Activated gamma-delta T cell (primary cell): ENCODE results near the gene CCDC93.

Experiments
- DNase-seq: peaks from one replicate; lab custom pipeline; 2025; lab: John Stamatoyannopoulos, UW

The CCDC93 gene

DNA sequence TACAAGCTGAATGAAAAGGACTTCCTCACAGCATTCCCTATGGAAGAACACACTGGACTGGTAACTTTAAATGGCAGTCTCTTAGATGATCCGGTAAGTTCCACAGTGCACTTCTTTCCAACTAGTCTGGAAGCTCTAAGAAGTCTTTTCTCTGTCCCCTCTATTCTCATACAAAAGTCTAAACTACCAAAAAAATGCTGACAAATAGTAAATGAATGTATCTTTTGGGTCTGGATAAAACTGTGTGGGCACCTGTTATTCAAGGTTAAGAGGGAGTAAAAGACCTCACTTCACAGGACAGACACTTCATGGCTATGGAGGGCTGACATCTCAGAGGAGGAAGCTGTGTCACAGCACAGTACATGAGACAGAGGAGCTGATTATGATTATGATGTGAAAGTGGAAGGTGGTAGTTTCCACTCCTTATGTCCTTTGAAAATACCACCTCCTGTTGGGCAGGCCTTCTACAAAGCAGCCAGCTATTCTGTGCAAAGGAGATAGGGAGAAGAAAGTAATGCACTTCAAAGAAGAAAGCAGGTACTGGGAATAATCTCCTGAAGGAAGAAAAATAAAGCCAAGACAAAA is 23.9 kb downstream of the CCDC93 start:
- DNase-seq = no peak

DNA sequence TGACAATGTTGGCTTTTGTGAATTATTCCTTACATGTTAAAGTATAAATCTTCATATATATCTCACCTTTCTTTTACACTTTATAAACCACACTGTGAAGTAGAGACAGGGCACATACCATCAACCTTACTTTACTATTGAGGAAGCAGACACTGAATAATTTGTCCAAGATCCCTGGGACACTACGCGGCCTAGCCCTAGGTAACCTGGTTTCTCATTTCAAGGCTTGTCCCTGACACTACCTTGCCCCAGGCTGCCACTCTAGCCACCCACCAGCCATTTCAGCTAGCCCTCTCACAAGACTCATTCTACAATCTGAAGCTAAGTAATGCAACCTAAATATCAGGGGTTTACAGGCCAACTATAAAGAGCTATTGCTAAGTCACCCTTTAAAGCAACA is 26.7 kb downstream of the CCDC93 start:
- no peak for DNase-seq

DNA sequence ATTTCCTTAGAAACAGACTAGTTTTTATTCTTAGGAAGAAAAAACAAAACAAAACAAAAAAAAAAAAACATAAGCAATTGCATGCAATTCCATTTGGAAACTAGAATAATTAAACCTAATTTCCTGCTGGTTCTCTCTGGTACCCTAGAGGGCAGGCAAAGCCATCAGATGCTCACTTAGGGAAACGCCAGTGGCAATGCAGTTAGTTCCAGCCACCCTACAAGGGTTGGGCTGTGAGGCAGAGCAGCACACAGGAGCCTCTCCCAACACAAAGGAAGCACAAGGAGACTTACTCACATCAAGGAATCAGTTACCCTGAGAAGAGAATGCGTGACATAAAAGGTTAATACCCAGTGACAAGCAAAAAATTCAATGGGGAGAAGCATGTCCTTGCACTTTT is 28.8 kb downstream of the CCDC93 start:
- no peak for DNase-seq

DNA sequence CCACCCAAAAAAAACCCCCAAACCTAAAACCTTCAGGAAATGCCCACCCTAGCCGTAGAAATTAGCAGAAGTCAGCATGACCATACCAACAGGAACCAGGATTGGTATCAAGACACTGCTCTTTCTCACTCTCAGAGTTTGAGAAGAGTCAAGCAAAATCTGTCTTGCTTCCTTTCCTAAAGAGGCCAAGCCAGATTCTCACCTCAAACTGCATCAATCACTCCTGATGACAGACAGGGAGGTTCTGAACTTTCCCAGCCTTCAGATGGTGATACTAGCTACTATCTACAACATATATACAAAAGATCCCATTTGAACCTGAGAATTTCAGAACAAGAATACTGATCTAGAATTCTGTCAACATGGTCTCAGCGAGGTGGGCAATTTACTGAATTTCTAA is 29.7 kb downstream of the CCDC93 start:
- no peak for DNase-seq

DNA sequence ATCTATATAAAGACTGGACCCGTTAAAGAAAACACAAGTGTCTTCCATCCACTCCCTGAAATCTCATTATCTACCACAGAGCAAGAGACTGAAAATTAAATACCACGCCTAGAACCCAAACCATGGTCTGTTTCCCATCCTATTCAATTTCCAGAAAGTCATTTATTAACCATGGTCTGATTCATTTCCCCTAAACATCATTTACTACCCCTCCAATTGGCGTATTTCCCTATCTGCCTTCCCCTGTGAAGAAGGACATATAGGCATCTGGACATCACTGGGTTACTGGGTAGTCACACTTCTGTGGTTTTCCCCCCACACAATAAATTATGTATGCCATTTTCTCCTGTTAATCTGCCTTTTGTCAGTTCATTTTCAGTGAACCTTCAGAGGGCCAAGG is 30.8 kb downstream of the CCDC93 start:
- no peak for DNase-seq

DNA sequence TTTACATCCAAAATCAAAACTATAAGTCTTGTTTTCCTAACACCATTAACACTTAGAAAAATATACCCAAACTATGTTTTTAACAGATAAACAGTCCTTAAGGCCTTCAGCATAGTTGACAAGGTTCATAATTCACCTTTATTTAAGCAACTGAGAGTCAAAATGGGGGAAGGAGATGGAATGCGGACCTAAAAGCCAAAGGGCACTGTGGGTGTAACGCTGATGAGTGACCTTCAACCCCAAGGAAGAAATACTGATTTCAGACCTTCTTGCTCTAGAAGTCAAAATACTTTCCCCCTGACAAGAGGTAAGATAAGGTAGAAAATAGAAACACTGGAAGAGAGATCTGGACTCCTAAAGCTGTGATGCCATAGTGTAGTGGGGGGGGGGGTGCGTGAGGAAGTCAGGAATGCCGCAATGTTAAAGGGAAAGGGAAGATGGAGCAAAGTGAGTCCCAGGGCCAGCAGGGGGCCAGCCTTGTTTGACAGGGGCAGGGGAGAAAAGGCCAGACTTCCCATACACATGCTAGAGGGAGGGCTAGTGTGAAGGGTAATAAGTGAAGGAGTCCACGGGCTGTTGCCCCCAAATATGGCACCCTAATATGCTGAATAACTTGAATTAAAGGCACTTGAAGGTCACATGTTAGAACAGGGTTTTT is 31.4 kb downstream of the CCDC93 start:
- no peak for DNase-seq

DNA sequence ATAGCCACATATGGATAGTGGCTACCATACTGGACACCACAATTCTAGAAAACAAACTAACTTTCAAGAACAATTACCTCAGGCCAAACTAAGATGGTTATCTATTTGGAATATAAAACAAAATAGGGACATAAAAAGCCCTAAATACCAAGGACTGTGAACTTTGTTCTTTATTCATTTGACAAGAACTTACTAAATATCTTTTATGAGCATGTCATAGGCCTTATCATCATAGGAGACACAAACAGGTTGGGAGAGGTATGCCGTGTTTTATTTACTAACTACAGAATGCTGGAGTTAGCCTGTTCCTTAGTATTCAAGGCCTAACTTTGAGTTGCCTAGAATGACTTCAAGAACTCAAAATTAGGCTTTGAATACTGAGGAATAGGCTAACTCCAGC is 32.1 kb downstream of the CCDC93 start:
- DNase-seq = no peak

DNA sequence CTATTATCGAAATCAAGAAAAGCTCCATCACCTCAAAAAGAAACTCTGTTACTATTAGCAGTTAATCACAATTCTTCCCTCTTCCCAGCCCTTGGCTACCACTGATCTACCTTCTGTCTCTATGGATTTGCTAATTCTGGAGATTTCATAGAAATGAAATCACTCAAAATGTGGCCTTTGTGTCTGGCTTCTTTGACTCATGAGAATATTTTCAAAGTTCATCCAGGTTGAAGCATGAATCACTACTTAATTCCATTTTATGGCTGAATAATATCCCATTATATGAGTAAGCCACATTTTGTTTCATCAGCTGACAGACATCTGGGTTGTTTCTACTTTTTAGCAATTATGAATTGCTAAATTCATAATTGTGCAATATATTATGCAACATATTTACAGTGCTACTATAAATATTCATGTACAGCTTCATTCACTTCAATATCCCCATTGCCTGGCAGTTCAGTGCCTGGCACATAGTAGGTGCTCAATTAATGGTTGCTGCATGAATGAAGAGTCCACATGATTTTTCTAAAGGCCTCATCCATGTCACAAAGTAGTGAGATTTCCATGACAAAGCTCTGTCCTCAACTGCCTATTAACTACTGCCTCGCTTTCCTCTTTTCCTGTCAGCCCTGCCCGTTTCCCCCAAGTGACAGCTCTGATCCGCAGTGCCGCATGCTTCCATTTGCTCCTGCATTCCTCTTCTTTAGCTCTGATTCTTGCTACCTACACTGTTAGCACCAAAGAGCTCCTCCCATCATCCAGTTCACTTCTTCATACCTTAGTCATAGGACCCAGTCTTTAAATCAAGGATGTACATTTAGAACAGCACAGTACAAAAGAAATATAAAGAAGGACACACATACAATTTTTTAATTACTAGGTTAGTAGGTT is 32.8 kb downstream of the CCDC93 start:
- DNase-seq = no peak

DNA sequence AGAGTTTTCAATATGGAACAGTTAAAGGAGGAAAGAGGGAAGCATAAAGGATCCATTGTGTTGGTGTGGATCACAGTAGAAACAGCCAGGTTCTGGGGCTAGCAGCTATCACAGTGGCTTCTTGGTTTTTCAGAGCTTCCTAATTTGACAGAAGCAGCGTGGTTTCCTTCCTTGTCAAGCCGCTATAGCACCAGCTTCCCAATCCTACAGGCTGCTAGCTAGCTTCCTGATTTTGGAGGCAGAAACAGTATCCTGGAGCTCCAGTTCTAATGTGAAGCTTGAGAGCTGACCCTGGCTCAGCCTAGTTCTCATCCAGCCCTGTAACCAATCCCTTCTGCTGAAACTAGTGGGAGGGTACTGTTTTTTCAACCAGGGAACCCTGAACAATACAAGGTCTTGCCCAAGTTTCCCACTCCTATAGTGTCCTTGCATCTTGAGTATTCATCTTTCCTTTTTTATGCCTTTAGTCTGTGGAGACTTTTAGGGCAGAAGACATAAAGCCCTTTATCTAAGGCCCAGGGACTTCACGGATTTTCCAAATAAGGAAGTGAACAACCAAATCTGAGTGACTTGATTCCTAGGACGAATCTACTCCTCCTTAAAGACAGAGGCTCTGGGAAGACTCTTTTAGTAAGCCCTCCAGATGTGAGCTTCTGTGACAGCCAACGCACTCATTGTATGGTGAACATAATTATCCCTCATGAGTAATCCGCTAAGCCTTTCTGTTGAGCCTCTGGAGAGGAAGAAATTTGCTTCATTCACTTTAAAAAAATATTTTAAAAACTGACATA is 33.8 kb downstream of the CCDC93 start:
- no peak for DNase-seq

DNA sequence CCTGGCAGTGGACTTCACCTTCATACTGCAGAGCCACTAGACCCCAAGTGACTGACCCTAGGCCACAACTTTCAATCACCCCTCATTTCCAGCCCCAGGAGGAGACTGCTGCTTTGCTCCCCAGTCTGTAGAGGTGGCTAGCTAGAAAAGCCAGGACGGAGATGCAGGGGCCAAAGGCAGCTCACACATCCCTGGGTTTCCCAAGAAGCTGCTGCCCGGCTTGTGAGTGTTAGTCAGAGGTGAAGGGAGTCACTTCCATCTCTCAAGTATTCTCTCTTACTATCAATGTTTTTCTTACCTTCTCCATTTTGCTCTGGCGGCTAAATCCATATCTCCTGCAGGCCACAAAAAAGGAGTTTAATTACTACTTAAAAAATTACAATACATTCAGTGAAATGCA is 36.2 kb downstream of the CCDC93 start:
- no peak for DNase-seq

DNA sequence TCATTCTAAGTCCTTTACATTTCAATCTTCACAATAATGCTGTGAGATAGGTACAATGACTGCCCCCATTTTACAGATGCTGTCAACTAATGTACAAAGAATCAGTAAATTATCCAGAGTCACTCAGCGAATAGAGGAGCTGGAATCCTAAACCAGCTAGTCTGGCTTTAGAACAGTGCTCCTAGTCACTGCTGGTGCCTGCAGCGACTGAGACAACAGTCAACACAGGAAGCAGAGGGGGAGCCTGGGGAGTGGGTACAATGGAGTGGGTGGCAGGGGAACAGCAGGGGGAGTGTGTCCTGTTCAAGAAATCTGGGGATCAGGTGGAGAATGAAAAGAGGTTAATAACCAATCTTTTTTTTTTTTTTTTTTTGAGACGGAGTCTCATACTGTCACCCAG is 37.3 kb downstream of the CCDC93 start:
- no peak for DNase-seq

DNA sequence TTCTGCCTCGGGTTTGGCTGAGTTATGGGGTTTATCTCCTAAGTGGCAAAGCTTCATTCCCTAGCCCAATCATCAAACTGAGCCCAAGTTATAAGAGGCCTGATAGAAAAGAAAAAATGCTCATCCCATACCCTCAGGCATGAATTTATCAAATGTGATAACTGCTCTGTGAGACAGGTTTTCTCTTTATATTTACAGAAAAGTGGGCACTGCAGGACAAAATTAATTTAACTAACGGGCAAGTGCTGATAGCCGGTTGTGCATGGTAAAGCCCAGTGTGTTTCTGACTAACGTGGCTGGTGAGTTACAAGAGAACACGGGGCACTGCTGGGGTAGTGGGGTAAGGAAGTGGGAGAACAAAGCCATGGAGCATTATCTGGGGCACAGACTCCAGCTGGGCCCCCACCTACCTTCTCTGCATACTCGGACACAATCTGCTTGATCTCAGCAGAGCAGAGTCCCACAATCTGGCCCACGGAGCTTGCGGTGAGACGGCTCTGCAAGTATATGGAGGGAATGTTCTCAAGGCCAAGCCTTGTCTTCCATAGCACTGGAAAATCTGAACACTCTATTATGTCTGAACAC is 40.3 kb downstream of the CCDC93 start:
- no peak for DNase-seq

DNA sequence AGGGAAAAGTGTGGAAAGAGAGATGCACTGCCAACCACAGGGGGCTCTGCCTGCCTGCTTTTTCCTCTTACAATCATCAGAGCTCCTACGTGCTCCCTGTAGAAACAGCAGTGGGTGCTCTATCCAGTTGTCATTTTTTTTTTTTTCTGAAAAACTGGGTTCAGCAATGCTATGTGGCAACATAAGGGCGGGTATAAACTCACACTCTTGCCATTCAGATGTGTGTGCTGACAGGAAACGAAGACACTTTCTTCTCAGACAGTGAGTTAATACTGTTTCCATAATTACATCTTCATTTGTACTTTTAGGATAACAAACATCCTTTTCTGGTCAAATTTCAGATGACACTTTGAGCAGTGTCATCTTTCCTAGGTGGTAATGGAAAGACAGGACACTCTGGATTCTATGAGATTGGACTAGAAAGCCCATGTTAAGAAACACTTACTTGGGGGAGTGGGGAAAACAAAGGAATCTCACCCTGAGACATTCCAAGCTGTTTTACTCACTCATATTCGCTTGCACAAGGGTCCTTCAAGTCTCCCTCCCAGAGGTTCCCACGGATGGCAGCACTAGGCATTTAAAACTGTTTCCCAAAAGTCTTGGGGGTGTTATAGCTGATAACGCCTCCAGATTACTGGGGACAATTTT is 41.3 kb downstream of the CCDC93 start:
- no peak for DNase-seq

DNA sequence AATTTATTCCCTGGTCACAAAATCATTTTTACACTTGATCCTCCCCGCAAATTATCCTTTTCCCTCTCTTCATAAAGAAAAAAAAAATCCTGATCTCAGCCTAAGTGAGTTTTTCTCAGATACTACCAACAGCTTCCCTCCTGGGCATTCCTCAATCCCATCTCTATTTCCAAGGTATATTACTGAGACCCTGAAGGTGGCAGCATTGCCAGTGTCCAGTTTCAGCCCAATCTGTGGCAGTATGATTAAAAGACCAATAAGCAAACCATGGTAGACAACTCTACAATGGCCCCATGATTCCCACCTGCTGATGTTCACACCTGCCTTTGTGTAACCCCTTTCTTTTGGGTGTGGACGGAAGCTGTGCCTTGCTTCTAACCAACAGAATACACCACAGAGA is 45.1 kb downstream of the CCDC93 start:
- no peak for DNase-seq

DNA sequence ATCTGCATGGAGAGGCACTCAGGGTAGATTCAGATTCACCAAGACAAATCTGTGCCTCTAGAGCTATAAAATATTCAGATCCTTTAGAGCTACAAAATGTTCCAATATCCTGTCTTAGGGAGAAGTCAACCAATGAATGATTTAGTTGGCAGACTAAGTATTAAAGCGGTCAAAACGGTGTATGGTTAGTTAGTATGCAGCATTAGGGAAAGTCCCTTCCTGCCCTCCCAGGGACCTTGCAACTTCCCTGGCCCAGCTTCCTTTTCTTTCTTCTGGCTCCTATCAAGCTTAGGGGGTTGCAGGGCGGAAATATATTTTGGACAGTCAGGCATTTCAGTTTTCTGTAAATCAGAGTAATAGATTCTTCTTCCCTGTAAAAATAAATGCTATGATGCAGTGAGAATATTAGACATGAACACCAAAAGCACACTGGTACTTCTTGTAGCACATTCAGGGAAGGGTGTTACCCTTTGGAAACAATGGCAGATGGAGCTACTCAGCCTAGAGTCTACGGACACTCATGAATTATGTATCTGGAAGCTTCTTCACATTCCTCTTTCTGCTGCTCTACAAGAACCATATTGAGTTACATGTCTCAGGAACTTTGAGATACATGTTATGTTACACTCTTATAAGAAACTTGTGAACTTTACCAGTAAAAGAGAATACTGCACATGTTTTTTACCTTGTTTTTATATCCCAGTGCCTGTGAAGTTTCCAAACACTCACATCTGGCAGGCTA is 45.7 kb downstream of the CCDC93 start:
- no peak for DNase-seq

DNA sequence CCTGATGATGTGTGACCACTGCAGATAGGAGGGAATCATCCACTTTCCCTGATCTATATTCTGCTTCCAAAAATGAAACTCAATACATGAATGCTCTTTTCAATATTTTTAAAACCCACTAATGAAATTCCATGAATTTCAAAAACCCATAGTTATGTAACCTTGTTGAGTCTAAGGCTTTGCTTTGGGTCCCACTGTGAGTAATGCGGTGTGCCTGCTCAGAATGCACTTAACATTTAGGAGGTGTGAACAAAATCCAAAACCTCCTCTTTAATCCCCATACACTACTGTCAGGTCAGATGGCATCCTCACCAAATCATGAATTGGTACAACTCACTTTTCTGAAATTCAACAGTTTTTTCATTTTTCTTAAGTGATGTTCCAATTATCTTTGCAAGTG is 50.4 kb downstream of the CCDC93 start:
- no peak for DNase-seq

DNA sequence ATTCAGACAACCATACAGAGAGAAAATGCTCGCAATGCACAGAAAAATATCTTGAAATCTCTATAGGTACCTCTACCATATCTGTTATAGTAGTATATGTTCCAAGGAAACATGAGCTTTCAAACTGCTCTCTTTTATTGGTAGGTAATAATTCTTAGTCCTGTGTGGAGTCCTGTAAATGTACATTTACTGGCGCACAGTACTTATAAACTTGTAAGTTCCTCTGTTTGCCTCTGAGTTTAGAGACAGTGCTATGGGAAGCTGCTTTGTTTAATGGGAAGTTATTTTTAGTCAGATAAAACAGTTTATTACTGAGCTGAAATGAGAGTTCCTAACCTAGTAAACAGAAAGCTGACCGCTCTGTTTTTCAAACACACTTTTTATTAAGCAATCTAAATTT is 52.7 kb downstream of the CCDC93 start:
- DNase-seq = no peak

DNA sequence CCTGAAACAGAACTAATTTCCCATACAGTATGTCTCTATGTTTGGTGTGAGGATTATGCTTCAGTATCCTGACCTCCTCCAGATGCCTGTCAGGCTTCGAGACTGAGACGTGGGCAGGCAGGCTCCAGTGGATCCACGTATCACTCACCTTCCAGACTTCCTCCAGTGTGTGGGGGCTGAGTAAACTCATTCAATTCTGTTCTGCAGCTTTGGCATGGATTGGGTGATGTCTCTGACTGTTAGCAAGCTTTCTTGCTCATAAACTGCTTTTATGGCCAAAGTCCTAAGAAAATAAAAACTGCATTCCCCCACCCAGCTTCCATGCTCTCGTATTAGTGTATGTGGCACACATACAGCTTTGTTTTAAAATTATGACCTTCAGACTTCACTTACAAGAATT is 53.6 kb downstream of the CCDC93 start:
- DNase-seq = no peak

DNA sequence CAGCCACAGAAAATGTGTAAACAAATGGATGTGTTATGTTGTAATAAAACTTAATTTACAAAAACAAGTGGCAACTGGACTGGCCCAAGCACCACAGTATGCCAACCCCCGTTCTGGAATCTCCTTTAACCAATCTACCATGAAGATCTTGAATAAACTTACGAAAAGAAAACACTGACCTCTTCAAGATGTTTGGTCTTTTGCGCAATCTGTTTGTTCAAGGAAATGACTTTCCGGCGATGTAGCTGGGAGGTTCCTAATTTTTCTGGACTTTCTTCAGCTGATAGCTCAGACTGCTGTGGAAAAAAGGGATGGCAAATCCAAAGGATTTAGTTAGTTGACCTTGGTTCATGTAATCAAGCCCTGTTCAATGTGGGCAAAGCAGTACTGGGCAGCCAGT is 55.7 kb downstream of the CCDC93 start:
- DNase-seq = no peak

DNA sequence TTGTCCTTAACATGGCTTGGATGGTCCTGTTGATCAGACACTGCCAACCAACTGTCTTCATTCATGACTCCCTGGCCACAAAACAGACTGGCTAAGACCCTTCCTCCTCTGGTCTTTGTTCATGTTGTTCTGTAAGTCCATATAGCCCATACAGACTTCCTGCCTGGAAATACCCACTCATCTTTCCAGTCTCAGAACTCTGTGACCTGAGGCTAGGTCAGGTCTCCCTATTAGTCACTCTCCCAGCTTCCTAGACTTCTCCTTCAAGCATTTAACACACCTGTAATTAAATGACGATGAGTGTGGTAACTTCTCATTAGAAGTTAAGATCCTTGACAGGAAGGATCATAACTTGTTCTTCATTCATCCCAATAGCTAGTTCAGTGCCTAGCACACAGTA is 56.3 kb downstream of the CCDC93 start:
- no peak for DNase-seq
